ENCODE measurements around the gene TXNIP.

The TXNIP gene

GRCh38 chr1:145990249-145990855, 6.0 kb downstream of the TXNIP start:
- H3K4me3 ChIP-seq (ENCODE audit: low read length), result no peak overlapping the region

GRCh38 chr1:145988773-145989172, 7.6 kb downstream of the TXNIP start:
- no peaks in the 10 kb centered on the region for H3K9me3 ChIP-seq (ENCODE audit: control insufficient read depth, low read length)
- no peak overlapping the region for H3K4me3 ChIP-seq (ENCODE audit: low read length)
- H3K27me3 ChIP-seq (ENCODE audit: control insufficient read depth, insufficient read depth, low read length), result no peaks in the 10 kb centered on the region
- H3K36me3 ChIP-seq (ENCODE audit: control insufficient read depth, insufficient read depth, low read length), result peaks cover 4% of the 10 kb centered on the region
- H3K9ac ChIP-seq (ENCODE audit: low read length), result no peak overlapping the region
- H3K4me1 ChIP-seq (ENCODE audit: control insufficient read depth, insufficient read depth, low read length), result peaks cover 47% of the 10 kb centered on the region

More at GRCh38 chr1:145990249-145990855, 6.0 kb downstream of the TXNIP start:
- Histone ChIP-seq H3K36me3 (ENCODE audit: control insufficient read depth, insufficient read depth, low read length) (peaks cover 20% of the 10 kb centered on the region), H3K9me3 (ENCODE audit: control insufficient read depth, low read length) (no peaks in the 10 kb centered on the region), H3K27me3 (ENCODE audit: control insufficient read depth, insufficient read depth, low read length) (no peaks in the 10 kb centered on the region), H3K9ac (ENCODE audit: low read length) (no peak overlapping the region), H3K4me1 (ENCODE audit: control insufficient read depth, insufficient read depth, low read length) (peaks cover 36% of the 10 kb centered on the region)

- no peaks in the 10 kb centered on the region for H3K36me3 ChIP-seq (ENCODE audit: control insufficient read depth, insufficient read depth, low read length)
- no peaks in the 10 kb centered on the region for H3K27me3 ChIP-seq (ENCODE audit: control insufficient read depth, insufficient read depth, low read length)
- no peaks in the 10 kb centered on the region for H3K9me3 ChIP-seq (ENCODE audit: control insufficient read depth, low read length)
- no peak overlapping the region for H3K9ac ChIP-seq (ENCODE audit: low read length)
- H3K4me1 ChIP-seq (ENCODE audit: control insufficient read depth, insufficient read depth, low read length), result peaks cover 49% of the 10 kb centered on the region
- H3K4me3 ChIP-seq (ENCODE audit: low read length), result no peak overlapping the region
Measured at GRCh38 chr1:145987926-145988325, 8.5 kb downstream of the TXNIP start.

DNA sequence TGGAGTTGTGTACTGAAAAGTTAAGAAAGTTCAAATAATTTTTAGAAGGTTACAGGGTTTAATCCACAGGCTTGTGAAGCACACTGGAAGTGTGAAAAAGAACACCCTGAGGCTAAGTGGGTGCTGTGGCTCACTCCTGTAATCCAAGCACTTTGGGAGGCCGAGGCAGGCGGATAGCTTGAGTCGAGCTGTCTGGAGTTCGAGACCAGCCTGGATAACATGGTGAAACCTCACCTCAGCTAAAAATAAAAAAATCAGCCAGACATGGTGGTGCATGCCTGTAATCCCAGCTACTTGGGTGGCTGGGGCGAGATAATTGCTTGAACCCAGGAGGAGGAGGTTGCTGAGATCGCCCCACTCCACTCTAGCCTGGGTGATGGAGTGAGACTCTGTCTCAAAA, 9.8 kb downstream of the TXNIP start:
- Histone ChIP-seq H3K27me3 (ENCODE audit: control insufficient read depth, insufficient read depth, low read length) (no peaks in the 10 kb centered on the region), H3K4me3 (ENCODE audit: low read length) (no peak overlapping the region), H3K4me1 (ENCODE audit: control insufficient read depth, insufficient read depth, low read length) (peaks cover 55% of the 10 kb centered on the region), H3K9ac (ENCODE audit: low read length) (no peak overlapping the region), H3K9me3 (ENCODE audit: control insufficient read depth, low read length) (no peaks in the 10 kb centered on the region), H3K36me3 (ENCODE audit: control insufficient read depth, insufficient read depth, low read length) (no peaks in the 10 kb centered on the region)

DNA sequence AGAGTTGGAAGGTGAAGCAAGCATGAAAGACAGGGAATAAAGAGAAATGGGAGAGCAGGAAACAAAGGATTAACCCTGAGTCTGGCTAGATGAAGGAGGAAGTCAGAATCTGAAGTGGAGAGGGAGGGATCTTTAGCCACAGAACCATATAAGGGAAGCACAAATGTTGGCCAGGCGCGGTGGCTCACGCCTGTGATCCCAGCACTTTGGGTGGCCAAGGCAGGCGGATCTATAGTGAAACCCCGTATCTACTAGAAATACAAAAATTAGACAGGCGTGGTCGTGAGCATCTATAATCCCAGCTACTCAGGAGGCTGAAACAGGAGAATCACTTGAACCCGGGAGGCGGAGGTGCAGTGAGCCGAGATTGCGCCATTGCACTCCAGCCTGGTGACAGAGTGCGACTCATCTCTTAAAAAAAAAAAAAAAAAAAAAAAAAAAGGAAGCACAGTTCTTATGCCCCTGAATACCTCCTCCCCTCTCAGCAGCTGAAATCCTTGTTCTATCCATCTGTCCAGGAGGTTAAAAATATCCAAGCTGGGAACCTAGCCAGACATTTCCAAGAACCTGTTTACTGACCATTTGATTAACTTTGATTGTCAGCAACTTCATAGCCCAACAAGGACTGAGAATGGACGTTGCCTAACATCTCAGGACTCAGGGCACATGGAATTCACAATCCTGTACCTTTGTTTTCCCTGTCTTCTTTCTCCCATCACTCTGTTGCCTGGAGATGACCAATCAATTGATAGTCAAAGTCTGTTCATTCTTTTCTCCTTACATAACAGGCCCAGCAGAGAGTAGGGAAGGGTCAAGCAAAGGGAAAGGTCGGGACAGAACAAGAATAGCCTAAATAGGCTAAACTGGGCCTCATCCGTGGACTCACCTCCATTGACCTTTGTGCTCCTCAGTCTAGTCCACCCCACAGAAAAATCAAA, 10.6 kb downstream of the TXNIP start:
- Histone ChIP-seq H3K9me3 (ENCODE audit: control insufficient read depth, low read length) (no peaks in the 10 kb centered on the region), H3K36me3 (ENCODE audit: control insufficient read depth, insufficient read depth, low read length) (no peaks in the 10 kb centered on the region), H3K4me3 (ENCODE audit: low read length) (no peak overlapping the region), H3K4me1 (ENCODE audit: control insufficient read depth, insufficient read depth, low read length) (peaks cover 50% of the 10 kb centered on the region), H3K27me3 (ENCODE audit: control insufficient read depth, insufficient read depth, low read length) (no peaks in the 10 kb centered on the region), H3K9ac (ENCODE audit: low read length) (peak overlapping the region; percentile 26)

GRCh38 chr1:145985129-145985501, 11.3 kb downstream of the TXNIP start:
- peaks cover 52% of the 10 kb centered on the region for H3K4me1 ChIP-seq (ENCODE audit: control insufficient read depth, insufficient read depth, low read length)
- H3K4me3 ChIP-seq (ENCODE audit: low read length), result no peak overlapping the region
- H3K9ac ChIP-seq (ENCODE audit: low read length), result peak overlapping the region; percentile 26
- H3K27me3 ChIP-seq (ENCODE audit: control insufficient read depth, insufficient read depth, low read length), result no peaks in the 10 kb centered on the region
- no peaks in the 10 kb centered on the region for H3K9me3 ChIP-seq (ENCODE audit: control insufficient read depth, low read length)
- no peaks in the 10 kb centered on the region for H3K36me3 ChIP-seq (ENCODE audit: control insufficient read depth, insufficient read depth, low read length)

DNA sequence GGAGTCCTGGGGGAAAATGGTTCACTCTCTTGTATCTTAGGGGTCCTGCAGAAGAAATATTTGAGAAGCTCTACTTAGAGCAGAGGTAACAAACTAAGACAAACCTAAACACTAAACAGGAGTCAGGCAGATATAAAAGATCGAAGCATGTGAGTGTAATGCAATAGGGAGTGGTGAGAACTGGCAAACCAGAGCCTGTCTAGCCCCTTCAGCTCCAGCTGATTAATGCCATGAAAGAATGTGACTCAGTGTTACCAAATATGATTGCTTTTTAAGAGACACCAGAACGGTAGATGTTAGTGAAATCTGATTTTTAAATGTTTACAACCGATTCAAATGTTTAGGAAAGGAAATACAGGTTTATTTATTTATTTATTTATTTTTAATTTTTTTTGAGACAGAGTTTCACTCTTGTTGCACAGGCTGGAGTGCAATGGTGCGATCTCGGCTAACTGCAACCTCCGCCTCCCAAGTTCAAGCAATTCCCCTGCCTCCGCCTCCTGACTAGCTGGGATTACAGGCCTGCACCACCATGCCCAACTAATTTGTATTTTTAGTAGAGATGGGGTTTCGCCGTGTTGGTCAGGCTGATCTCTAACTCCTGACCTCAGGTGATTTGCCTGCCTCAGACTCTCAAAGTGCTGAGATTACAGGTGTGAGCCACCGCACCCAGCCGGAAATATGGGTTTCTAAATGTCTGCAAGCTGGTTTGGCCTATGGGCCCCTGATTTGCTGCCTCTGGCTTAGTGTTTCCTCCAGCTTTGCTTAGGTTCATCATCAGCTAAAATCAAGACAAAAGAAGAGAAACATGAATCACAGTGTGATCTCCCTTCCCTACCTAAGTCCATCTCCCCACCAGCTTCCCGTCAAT, 12.2 kb downstream of the TXNIP start:
- no peaks in the 10 kb centered on the region for H3K36me3 ChIP-seq (ENCODE audit: control insufficient read depth, insufficient read depth, low read length)
- no peaks in the 10 kb centered on the region for H3K9me3 ChIP-seq (ENCODE audit: control insufficient read depth, low read length)
- H3K4me1 ChIP-seq (ENCODE audit: control insufficient read depth, insufficient read depth, low read length), result peaks cover 60% of the 10 kb centered on the region
- no peak overlapping the region for H3K4me3 ChIP-seq (ENCODE audit: low read length)
- H3K27me3 ChIP-seq (ENCODE audit: control insufficient read depth, insufficient read depth, low read length), result no peaks in the 10 kb centered on the region
- no peak overlapping the region for H3K9ac ChIP-seq (ENCODE audit: low read length)

GRCh38 chr1:145983206-145983675, 13.1 kb downstream of the TXNIP start:
- no peak overlapping the region for H3K9ac ChIP-seq (ENCODE audit: low read length)
- H3K9me3 ChIP-seq (ENCODE audit: control insufficient read depth, low read length), result no peaks in the 10 kb centered on the region
- H3K27me3 ChIP-seq (ENCODE audit: control insufficient read depth, insufficient read depth, low read length), result no peaks in the 10 kb centered on the region
- no peak overlapping the region for H3K4me3 ChIP-seq (ENCODE audit: low read length)
- no peaks in the 10 kb centered on the region for H3K36me3 ChIP-seq (ENCODE audit: control insufficient read depth, insufficient read depth, low read length)
- H3K4me1 ChIP-seq (ENCODE audit: control insufficient read depth, insufficient read depth, low read length), result peaks cover 70% of the 10 kb centered on the region

GRCh38 chr1:145982010-145982723, 14.2 kb downstream of the TXNIP start:
- H3K4me3 ChIP-seq (ENCODE audit: low read length), result no peak overlapping the region
- H3K9ac ChIP-seq (ENCODE audit: low read length), result no peak overlapping the region
- no peaks in the 10 kb centered on the region for H3K27me3 ChIP-seq (ENCODE audit: control insufficient read depth, insufficient read depth, low read length)
- H3K36me3 ChIP-seq (ENCODE audit: control insufficient read depth, insufficient read depth, low read length), result no peaks in the 10 kb centered on the region
- H3K9me3 ChIP-seq (ENCODE audit: control insufficient read depth, low read length), result no peaks in the 10 kb centered on the region
- peaks cover 78% of the 10 kb centered on the region for H3K4me1 ChIP-seq (ENCODE audit: control insufficient read depth, insufficient read depth, low read length)

GRCh38 chr1:145980457-145980994, 15.9 kb downstream of the TXNIP start:
- no peaks in the 10 kb centered on the region for H3K36me3 ChIP-seq (ENCODE audit: control insufficient read depth, insufficient read depth, low read length)
- peaks cover 67% of the 10 kb centered on the region for H3K4me1 ChIP-seq (ENCODE audit: control insufficient read depth, insufficient read depth, low read length)
- H3K4me3 ChIP-seq (ENCODE audit: low read length), result no peak overlapping the region
- H3K27me3 ChIP-seq (ENCODE audit: control insufficient read depth, insufficient read depth, low read length), result no peaks in the 10 kb centered on the region
- H3K9ac ChIP-seq (ENCODE audit: low read length), result no peak overlapping the region
- no peaks in the 10 kb centered on the region for H3K9me3 ChIP-seq (ENCODE audit: control insufficient read depth, low read length)

- H3K4me1 ChIP-seq (ENCODE audit: control insufficient read depth, insufficient read depth, low read length), result peaks cover 61% of the 10 kb centered on the region
- H3K4me3 ChIP-seq (ENCODE audit: low read length), result no peak overlapping the region
- no peaks in the 10 kb centered on the region for H3K27me3 ChIP-seq (ENCODE audit: control insufficient read depth, insufficient read depth, low read length)
- no peaks in the 10 kb centered on the region for H3K9me3 ChIP-seq (ENCODE audit: control insufficient read depth, low read length)
- H3K9ac ChIP-seq (ENCODE audit: low read length), result peak overlapping the region; percentile 64
- no peaks in the 10 kb centered on the region for H3K36me3 ChIP-seq (ENCODE audit: control insufficient read depth, insufficient read depth, low read length)
Measured at GRCh38 chr1:145979746-145980456, 16.5 kb downstream of the TXNIP start.

Data from mucosa of stomach (tissue), 1 donor.